SK-N-SH (cell line): ENCODE results near the gene THBS3. TPM values are rescaled to one million over a fixed set of nuclear protein-coding genes. Genes with fewer than 3 reads are reported as not detected.
A peak's percentile ranks its signal among the peaks of the same experiment; 100 is the strongest.

Experiments used
- CTCF ChIA-PET: fragments of 300-600, 350-600 bp; formaldehyde crosslinking; extraction: SDS; loops from one replicate; lab custom pipeline; 2021; lab: Yijun Ruan, JAX
- POLR2A ChIA-PET: fragments of 350-600 bp; sonication (Branson Sonifier 250); formaldehyde crosslinking; extraction: SDS; loops from one replicate; lab custom pipeline; 2020; ENCODE audit warnings: antibody characterized with exemption, inconsistent platforms; lab: Yijun Ruan, JAX
- DNase-seq: peaks from one replicate; pipeline ENCODE4 v3.0.0; 2012
- H2AFZ ChIP-seq: fragments of 200-600 bp; sonication (generic); 2 replicates; pipeline ENCODE4 v1.8.1; 2016; ENCODE audit warnings: antibody characterized with exemption, mild to moderate bottlenecking, low read depth
- H3F3A ChIP-seq: fragments of 200-600 bp; sonication (generic); replicated peaks from 2 replicates; pipeline ENCODE3; 2016; ENCODE audit warnings: antibody characterized with exemption, mild to moderate bottlenecking; ENCODE audit not compliant: insufficient read depth
- H3K27ac ChIP-seq, 2 experiments: fragments of 200-500 bp in 1 of 2; fragments of 200-600 bp in 1 of 2; sonication (Bioruptor generic) in 1 of 2; sonication (generic), shearing (Covaris generic) in 1 of 2; 2 replicates each; pipeline versions ENCODE4 v1.5.1 to v1.6.1; 2014 to 2016; ENCODE audit warnings: low read depth in 2 of 2, inconsistent platforms in 1 of 2, low read length in 1 of 2, mild to moderate bottlenecking in 1 of 2, mixed read lengths in 1 of 2
- H3K27me3 ChIP-seq: fragments of 200-600 bp; sonication (generic), shearing (Covaris generic); 2 replicates; pipeline ENCODE4 v1.6.1; 2016; ENCODE audit warnings: mixed run types; ENCODE audit not compliant: insufficient read depth
- H3K36me3 ChIP-seq, 2 experiments: fragments of 200-500 bp in 1 of 2; fragments of 200-600 bp in 1 of 2; sonication (Bioruptor generic) in 1 of 2; sonication (generic) in 1 of 2; replicated peaks in 1 of 2; 2 replicates each; pipeline versions ENCODE3 to v1.5.1; 2014 to 2016; ENCODE audit warnings: low read length in 1 of 2, mild to moderate bottlenecking in 1 of 2; ENCODE audit not compliant: insufficient read depth in 2 of 2, control insufficient read depth in 1 of 2
- H3K4me1 ChIP-seq, 2 experiments: fragments of 200-500 bp in 1 of 2; fragments of 200-600 bp in 1 of 2; sonication (Bioruptor generic) in 1 of 2; sonication (generic), shearing (Covaris generic) in 1 of 2; 2 replicates each; pipeline versions ENCODE4 v1.5.1 to v1.6.1; 2014 to 2016; ENCODE audit warnings: low read depth in 1 of 2, low read length in 1 of 2, mixed run types in 1 of 2; ENCODE audit not compliant: insufficient read depth in 2 of 2, control insufficient read depth in 1 of 2
- H3K4me2 ChIP-seq: fragments of 200-600 bp; sonication (generic), shearing (Covaris generic); 2 replicates; pipeline ENCODE4 v1.6.1; 2017; ENCODE audit warnings: mixed run types
- H3K4me3 ChIP-seq, 2 experiments: fragments of 200-500 bp in 1 of 2; fragments of 200-600 bp in 1 of 2; sonication (Bioruptor generic) in 1 of 2; sonication (generic), shearing (Covaris generic) in 1 of 2; 2 replicates each; pipeline versions ENCODE4 v1.5.1 to v1.8.1; 2014 to 2016; ENCODE audit warnings: low read depth in 2 of 2, inconsistent platforms in 1 of 2, low read length in 1 of 2, mild to moderate bottlenecking in 1 of 2, mixed read lengths in 1 of 2, moderate library complexity in 1 of 2
- H3K79me2 ChIP-seq: fragments of 200-600 bp; sonication (generic); 2 replicates; pipeline ENCODE4 v1.8.1; 2017; ENCODE audit warnings: mild to moderate bottlenecking; ENCODE audit not compliant: insufficient read depth
- H3K9ac ChIP-seq: fragments of 200-600 bp; sonication (generic); 2 replicates; pipeline ENCODE4 v1.6.1; 2017; ENCODE audit warnings: mixed run types
- H3K9me2 ChIP-seq: fragments of 200-600 bp; sonication (generic); 2 replicates; pipeline ENCODE4 v1.6.1; 2017; ENCODE audit warnings: mixed run types
- H3K9me3 ChIP-seq: fragments of 200-600 bp; sonication (generic); 2 replicates; pipeline ENCODE4 v1.6.1; 2017; ENCODE audit warnings: mixed run types, mild to moderate bottlenecking, moderate library complexity
- H4K20me1 ChIP-seq: fragments of 200-600 bp; sonication (generic); 2 replicates; pipeline ENCODE4 v1.6.1; 2017; ENCODE audit warnings: mild to moderate bottlenecking, mixed run types; ENCODE audit not compliant: insufficient read depth
- CHD2 ChIP-seq: fragments of 150-350 bp; IDR thresholded peaks from 2 replicates; pipeline ENCODE4 v1.6.1; 2018; ENCODE audit warnings: low read length; ENCODE audit not compliant: partially characterized antibody
- CTCF ChIP-seq: fragments of 200-600 bp; sonication (generic); IDR thresholded peaks from 2 replicates; pipeline ENCODE4 v1.6.1; 2017; ENCODE audit warnings: antibody characterized with exemption, mild to moderate bottlenecking, moderate library complexity
- EP300 ChIP-seq, 2 experiments: IDR thresholded peaks; 2 replicates each; pipeline versions ENCODE4 v1.4.0 to v1.6.1; 2012; ENCODE audit warnings: borderline replicate concordance in 1 of 2, low read depth in 1 of 2, low read length in 1 of 2
- FOXJ3 ChIP-seq: sonication (generic); formaldehyde crosslinking; IDR thresholded peaks from 2 replicates; pipeline ENCODE4 v1.5.1; 2020; ENCODE audit warnings: mild to moderate bottlenecking, missing genetic modification reagents
- GABPA ChIP-seq: IDR thresholded peaks from 2 replicates; pipeline ENCODE4 v1.4.0; 2012; ENCODE audit warnings: low read depth, mild to moderate bottlenecking
- MEF2A ChIP-seq: IDR thresholded peaks from 2 replicates; pipeline ENCODE4 v1.4.0; 2012; ENCODE audit warnings: low read depth, borderline replicate concordance
- NFIC ChIP-seq: IDR thresholded peaks from 2 replicates; pipeline ENCODE4 v1.4.0; 2012; ENCODE audit warnings: borderline replicate concordance
- RCOR1 ChIP-seq: fragments of 150-350 bp; IDR thresholded peaks from 2 replicates; pipeline ENCODE4 v1.6.1; 2017; ENCODE audit warnings: antibody characterized with exemption, low read length
- RFX5 ChIP-seq: IDR thresholded peaks from 2 replicates; pipeline ENCODE4 v1.6.1; 2012; ENCODE audit warnings: mild to moderate bottlenecking, improper control_type of control experiment, low read length
- TEAD4 ChIP-seq: IDR thresholded peaks from 2 replicates; pipeline ENCODE4 v1.4.0; 2012; ENCODE audit warnings: mild to moderate bottlenecking, borderline replicate concordance; ENCODE audit not compliant: insufficient read depth
- YY1 ChIP-seq: IDR thresholded peaks from 2 replicates; pipeline ENCODE4 v1.4.0; 2012; ENCODE audit warnings: low read depth, mild to moderate bottlenecking
- WGBS: methylation state at CpG from one replicate; pipeline ENCODE4 v1.1.6; 2017; ENCODE audit warnings: low lambda C conversion rate; 5-methylcytosine and 5-hydroxymethylcytosine counted together
- polyA plus RNA-seq, 3 experiments: library from polyadenylated mRNA; depleted of rRNA; stranded (reverse); fragments of >200 nt; gene quantifications; 2 replicates each; pipeline ENCODE4 v1.2.3, GENCODE V29; 2012
- TF ChIP-seq, protein P1 (sequence below): IDR thresholded peaks from 2 replicates; pipeline ENCODE4 v1.4.0; 2012; ENCODE audit warnings: low read depth
- TF ChIP-seq, protein P2 (sequence below): IDR thresholded peaks from 2 replicates; pipeline ENCODE4 v1.4.0; 2012; ENCODE audit warnings: low read depth, borderline replicate concordance

Gene THBS3
- polyA plus RNA-seq, 1 of the 3 experiments (the other 2 are of a cell fraction): 124 TPM

- TF ChIP-seq FOXJ3 (CRISPR knock-in tag): no peak
Measured at GRCh38 chr1:155186067-155186793, 21.5 kb downstream of the THBS3 start (continued).

DNA sequence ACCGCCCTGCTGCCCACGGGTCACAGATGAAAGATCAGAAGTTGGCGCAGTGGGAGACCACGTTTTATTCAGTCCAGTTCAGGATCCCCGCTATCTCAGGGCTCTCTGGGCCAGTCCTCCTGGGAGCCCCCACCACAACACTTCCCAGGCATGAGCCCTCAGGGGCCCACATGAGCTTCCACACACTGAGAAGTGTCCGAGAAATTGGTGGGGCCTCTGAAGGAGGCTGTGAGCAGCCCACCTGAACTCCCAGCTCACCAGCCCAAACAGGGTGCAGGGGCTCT is 22.0 kb downstream of the THBS3 start:
- peak overlapping the region in 1 of 2 experiments; percentile 62; a peak in 1 of 4 replicates for H3K27ac ChIP-seq
- no peaks in the 10 kb centered on the region for H3K27me3 ChIP-seq
- no peaks in the 10 kb centered on the region for H3K9me3 ChIP-seq
- H2AFZ ChIP-seq: no peak overlapping the region
- H3K79me2 ChIP-seq: no peaks in the 10 kb centered on the region
- peaks cover 0 to 25% of the 10 kb centered on the region in 2 experiments; a peak in 1 of 4 replicates for H3K4me1 ChIP-seq
- H4K20me1 ChIP-seq: no peaks in the 10 kb centered on the region
- DNase-seq: no peak
- WGBS: 80% methylated on average over 5 of the region's 6 CpGs
- H3K36me3 ChIP-seq: peaks cover 1 to 17% of the 10 kb centered on the region in 2 experiments
- ChIA-PET POLR2A (interaction anchor here (0.6 to 2.0 kb wide), 2 partner anchors 8 to 11 kb away, joined by 3 to 19 read pairs; no protein-coding TSS in a partner anchor), CTCF (interaction anchor here (0.9 to 5.4 kb wide), 7 partner anchors 8 to 56 kb away, joined by 3 to 60 read pairs (median 4); partner anchors contain the start of genes KRTCAP2 and TRIM46)
- H3F3A ChIP-seq: peaks cover 4% of the 10 kb centered on the region
- H3K9ac ChIP-seq: no peak overlapping the region
- H3K4me2 ChIP-seq: no peak overlapping the region
- no peaks in the 10 kb centered on the region for H3K9me2 ChIP-seq
- no peak overlapping the region for H3K4me3 ChIP-seq
- TF ChIP-seq NFIC (no peak), TEAD4 (no peak), MEF2A (no peak), RCOR1 (no peak), CTCF (no peak)
- TF ChIP-seq, all 33 proteins: peak for 0

- CTCF ChIA-PET: interaction anchor here (0.9 to 5.4 kb wide), 12 partner anchors 9 to 100 kb away, joined by 3 to 60 read pairs (median 4); partner anchors contain the start of genes KRTCAP2 and TRIM46
- TF ChIP-seq CHD2: peak; percentile 11
- no peak for TF ChIP-seq YY1
- no peak for TF ChIP-seq CTCF
- no peak for TF ChIP-seq RCOR1
- no peak for TF ChIP-seq RFX5
- TF ChIP-seq, protein P1, sequence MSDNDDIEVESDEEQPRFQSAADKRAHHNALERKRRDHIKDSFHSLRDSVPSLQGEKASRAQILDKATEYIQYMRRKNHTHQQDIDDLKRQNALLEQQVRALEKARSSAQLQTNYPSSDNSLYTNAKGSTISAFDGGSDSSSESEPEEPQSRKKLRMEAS: no peak
- TF ChIP-seq, protein P2, sequence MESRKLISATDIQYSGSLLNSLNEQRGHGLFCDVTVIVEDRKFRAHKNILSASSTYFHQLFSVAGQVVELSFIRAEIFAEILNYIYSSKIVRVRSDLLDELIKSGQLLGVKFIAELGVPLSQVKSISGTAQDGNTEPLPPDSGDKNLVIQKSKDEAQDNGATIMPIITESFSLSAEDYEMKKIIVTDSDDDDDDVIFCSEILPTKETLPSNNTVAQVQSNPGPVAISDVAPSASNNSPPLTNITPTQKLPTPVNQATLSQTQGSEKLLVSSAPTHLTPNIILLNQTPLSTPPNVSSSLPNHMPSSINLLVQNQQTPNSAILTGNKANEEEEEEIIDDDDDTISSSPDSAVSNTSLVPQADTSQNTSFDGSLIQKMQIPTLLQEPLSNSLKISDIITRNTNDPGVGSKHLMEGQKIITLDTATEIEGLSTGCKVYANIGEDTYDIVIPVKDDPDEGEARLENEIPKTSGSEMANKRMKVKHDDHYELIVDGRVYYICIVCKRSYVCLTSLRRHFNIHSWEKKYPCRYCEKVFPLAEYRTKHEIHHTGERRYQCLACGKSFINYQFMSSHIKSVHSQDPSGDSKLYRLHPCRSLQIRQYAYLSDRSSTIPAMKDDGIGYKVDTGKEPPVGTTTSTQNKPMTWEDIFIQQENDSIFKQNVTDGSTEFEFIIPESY: no peak
- TF ChIP-seq EP300 (IDR thresholded peaks at IDR 0.05; ENCODE audit: borderline replicate concordance in 1 of 2, low read depth in 1 of 2, low read length in 1 of 2): no peak
- TF ChIP-seq GABPA: no peak
Measured at GRCh38 chr1:155184835-155185782, 22.6 kb downstream of the THBS3 start.

More at GRCh38 chr1:155184835-155185782, 22.6 kb downstream of the THBS3 start:
- H3K4me3 ChIP-seq: no peak overlapping the region
- H2AFZ ChIP-seq: no peak overlapping the region
- no peaks in the 10 kb centered on the region for H3K9me3 ChIP-seq
- H3K9ac ChIP-seq: no peak overlapping the region
- H3K36me3 ChIP-seq: peaks cover 4 to 17% of the 10 kb centered on the region in 2 experiments
- H4K20me1 ChIP-seq: no peaks in the 10 kb centered on the region
- peaks cover 4% of the 10 kb centered on the region for H3F3A ChIP-seq
- H3K4me1 ChIP-seq: peaks cover 0 to 25% of the 10 kb centered on the region in 2 experiments; a peak in 1 of 4 replicates
- peak; percentile 71 for DNase-seq
- no peaks in the 10 kb centered on the region for H3K79me2 ChIP-seq
- no peaks in the 10 kb centered on the region for H3K9me2 ChIP-seq
- WGBS: 77% methylated on average over 14 of the region's 21 CpGs
- no peaks in the 10 kb centered on the region for H3K27me3 ChIP-seq
- H3K27ac ChIP-seq: peak overlapping the region in 1 of 2 experiments; percentile 62; a peak in 1 of 4 replicates
- POLR2A ChIA-PET: interaction anchor here (1.0 to 2.0 kb wide), 3 partner anchors 9 to 59 kb away, joined by 3 to 19 read pairs (median 9); no protein-coding TSS in a partner anchor
- no peak overlapping the region for H3K4me2 ChIP-seq
